LNCAP (cell line): ENCODE results near the gene CDADC1.

Experiments used
- TF ChIP-seq, protein P1 (sequence below): fragments of 450-650 bp; IDR thresholded peaks from 2 replicates; pipeline ENCODE4 v1.5.1; 2017; ENCODE audit warnings: mild to moderate bottlenecking

CDADC1 gene

DNA sequence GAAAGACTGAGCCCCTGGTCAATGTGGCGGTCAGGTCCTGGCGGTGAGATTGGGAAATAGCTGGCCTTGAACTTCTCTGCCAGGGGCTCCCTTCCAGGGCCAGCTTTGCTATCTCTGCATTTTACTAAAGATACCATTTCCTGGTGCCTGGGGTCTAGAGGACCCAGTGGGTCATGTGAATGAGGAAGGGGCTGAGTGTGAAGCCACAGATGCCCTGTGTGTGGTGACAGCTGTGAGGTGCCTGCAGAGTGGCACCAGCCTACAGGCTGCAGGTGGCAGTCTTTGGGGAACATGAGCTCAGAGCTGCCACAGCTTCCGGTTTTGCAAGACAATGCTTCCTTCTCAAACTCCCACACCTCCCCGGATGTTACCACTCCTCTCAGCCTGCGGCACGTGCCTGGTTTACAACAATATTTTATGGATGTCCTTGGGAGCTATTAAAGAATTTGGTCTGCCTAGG lies 32.8 kb upstream of the CDADC1 start:
- TF ChIP-seq, protein P1, sequence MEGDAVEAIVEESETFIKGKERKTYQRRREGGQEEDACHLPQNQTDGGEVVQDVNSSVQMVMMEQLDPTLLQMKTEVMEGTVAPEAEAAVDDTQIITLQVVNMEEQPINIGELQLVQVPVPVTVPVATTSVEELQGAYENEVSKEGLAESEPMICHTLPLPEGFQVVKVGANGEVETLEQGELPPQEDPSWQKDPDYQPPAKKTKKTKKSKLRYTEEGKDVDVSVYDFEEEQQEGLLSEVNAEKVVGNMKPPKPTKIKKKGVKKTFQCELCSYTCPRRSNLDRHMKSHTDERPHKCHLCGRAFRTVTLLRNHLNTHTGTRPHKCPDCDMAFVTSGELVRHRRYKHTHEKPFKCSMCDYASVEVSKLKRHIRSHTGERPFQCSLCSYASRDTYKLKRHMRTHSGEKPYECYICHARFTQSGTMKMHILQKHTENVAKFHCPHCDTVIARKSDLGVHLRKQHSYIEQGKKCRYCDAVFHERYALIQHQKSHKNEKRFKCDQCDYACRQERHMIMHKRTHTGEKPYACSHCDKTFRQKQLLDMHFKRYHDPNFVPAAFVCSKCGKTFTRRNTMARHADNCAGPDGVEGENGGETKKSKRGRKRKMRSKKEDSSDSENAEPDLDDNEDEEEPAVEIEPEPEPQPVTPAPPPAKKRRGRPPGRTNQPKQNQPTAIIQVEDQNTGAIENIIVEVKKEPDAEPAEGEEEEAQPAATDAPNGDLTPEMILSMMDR: no peak

DNA sequence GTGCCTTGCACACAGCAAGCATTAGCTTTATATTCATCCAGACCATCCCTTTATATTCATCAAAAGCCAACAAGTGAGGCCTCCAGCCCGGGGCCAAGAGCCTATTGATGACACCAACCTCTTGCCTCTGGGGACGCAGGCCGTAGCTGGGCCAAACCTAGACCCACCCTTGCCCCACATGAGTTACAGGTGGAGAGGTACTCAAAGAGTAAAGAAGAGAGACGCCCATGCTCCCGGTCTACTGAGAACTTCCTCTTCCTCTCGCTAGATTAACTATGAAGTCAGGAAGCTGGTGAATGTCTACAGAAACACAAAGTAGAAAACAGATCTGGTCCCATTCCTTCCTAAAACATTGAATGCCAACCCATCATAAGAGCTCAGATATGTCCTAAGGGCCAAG lies 31.4 kb upstream of the CDADC1 start:
- TF ChIP-seq, protein P1: no peak

DNA sequence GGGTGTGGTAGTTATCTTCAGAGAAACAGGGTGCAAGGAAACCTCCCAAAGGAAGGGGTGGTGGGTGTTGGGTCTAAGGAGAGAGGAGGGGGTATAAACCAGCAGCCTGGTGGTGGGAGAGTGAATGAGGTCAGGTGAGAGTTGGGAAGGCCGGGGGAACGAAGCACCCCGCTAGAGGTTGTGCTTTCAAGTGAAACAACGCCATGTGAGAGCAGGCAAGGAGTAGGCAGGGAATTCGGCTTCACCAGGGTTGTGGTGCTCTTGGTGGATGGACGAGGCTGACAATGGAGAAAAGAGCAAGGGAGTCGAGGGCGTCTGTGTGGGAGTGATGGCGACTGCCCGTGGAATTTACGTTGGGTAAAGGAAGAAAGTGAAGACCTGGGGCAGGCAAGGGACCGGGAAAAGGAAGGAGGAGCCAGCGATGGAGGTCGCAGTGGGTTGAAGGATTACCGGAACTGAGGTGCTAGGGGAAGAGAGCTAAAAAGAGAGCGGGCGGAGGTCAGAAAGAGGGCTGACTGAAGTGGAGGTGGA lies 29.7 kb upstream of the CDADC1 start:
- TF ChIP-seq, protein P1: no peak

DNA sequence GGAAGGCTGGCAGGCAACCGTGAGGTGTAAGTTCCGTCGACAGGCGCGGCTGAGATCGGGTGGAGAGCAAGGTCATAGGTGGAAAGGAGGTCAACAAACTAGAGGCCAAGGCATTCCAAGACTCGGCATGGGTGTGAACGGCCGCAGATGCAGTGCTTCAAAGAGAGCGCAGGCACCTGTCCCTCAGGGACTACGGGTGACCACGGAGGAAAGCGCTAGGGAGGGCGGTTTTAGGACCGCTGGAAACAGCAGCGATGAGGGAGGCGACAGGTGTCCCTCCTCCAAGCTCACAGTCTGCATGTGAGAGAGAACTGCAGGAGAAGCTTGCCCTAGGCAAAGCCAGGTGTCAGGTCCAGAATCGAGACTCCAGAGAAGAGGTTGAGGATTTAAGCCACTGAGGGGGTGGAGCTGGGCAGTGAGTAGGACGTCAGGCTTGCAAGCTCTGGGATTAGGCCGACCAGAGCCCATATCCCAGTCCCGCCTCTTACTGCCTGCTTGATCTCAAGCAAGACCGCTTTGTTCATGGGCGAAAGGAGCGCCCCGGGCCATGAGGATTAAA lies 29.2 kb upstream of the CDADC1 start:
- TF ChIP-seq, protein P1: no peak

DNA sequence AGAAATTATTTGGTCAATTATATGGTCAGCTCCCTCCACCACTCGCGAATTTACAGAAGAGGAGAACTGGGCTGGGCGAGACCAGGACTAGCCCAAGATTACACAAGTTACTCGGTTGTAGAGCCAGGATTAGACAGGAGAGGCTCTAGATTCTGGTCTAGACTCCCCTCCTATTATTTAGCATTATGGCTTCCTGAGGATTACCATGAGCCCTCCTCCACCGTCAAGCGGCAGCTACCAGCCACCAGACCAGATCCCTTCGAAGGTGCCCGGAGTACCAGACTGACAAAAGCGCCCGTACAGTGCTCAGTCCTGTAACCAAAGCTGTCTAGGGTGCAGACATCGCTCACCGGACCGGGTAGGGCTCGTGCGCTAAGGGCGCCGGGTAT lies 28.1 kb upstream of the CDADC1 start:
- TF ChIP-seq, protein P1: no peak

DNA sequence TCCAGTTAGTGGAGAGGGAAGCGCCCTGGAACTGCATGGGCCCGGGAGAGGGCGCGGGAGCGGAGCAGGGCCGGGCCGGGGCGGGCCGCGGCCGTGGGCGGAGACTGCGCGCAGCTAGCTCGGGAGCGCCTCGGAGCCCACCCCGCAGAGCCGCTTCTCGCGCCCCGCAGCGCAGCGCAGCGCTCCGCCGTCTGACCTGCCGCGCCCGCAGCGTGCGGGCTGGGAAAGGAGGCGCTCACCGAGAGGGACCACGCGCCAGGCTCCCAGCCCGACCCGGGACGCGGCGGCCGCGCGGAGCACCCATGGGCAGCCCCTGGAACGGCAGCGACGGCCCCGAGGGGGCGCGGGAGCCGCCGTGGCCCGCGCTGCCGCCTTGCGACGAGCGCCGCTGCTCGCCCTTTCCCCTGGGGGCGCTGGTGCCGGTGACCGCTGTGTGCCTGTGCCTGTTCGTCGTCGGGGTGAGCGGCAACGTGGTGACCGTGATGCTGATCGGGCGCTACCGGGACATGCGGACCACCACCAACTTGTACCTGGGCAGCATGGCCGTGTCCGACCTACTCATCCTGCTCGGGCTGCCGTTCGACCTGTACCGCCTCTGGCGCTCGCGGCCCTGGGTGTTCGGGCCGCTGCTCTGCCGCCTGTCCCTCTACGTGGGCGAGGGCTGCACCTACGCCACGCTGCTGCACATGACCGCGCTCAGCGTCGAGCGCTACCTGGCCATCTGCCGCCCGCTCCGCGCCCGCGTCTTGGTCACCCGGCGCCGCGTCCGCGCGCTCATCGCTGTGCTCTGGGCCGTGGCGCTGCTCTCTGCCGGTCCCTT lies 27.5 kb upstream of the CDADC1 start, which contains the start of gene MLNR:
TSS of gene MLNR (plus strand) at position 303 of the 820 bp plus-strand sequence. CDS start at position 303, 0 bp downstream.
- TF ChIP-seq, protein P1: no peak

DNA sequence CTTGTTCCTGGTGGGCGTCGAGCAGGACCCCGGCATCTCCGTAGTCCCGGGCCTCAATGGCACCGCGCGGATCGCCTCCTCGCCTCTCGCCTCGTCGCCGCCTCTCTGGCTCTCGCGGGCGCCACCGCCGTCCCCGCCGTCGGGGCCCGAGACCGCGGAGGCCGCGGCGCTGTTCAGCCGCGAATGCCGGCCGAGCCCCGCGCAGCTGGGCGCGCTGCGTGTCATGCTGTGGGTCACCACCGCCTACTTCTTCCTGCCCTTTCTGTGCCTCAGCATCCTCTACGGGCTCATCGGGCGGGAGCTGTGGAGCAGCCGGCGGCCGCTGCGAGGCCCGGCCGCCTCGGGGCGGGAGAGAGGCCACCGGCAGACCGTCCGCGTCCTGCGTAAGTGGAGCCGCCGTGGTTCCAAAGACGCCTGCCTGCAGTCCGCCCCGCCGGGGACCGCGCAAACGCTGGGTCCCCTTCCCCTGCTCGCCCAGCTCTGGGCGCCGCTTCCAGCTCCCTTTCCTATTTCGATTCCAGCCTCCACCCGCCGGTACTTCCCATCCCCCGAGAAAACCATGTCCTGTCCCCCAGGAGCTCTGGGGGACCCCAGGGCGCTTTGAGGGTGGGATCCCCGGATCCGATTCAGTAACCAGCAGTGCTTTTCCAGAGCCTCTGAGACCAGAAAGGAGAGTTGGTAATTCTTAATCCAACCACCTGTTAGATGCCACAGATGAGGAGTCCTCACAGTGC lies 26.7 kb upstream of the CDADC1 start:
- TF ChIP-seq, protein P1: no peak
